ENCODE results near the gene DGUOK. TPM values are rescaled to one million over a fixed set of nuclear protein-coding genes. Genes with fewer than 3 reads are reported as not detected.

Gene DGUOK
- total RNA-seq, 1 donor, result 57.7 TPM

DNA sequence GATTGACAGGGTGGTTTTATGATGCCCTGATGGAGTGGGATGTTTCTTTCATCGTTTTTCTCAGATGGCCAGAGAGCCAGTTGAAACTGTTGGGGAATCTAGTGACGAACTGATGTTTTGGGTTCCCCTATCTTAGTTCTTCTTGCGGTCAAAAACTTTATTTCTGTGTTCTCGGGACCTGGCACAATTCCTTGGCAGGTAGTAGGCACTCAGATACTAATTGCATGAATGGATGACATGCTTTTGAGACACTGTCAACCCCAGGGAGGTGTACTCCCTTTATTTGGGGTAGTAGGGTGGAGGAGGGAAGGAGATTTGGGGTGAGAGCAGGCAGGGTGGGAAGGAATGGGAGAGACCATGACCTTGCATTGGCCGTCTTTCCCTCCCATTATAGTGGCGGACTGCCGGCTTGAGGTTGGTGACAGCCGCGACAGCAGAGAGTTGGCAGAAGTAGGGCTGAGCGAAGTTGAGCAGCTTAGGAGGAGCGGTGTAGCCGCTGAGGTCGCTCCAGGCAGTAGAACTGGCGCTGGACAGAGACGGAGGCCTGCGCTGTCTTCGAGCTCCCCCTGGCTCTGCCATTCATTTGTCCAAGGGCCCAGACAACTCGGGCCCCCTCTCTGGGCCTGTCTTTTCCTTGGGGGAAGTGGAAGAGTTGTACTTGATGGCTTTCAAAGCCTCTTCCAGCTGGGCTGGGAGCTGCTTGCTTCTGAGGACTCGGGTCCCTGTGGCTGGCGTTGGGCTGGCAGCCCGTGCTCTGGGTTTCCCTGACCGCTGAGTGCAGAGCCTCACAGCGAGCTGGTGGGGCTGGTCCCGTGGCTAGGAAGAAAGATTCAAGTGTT is 60.6 kb downstream of the DGUOK start:
- TF ChIP-seq, protein P1, sequence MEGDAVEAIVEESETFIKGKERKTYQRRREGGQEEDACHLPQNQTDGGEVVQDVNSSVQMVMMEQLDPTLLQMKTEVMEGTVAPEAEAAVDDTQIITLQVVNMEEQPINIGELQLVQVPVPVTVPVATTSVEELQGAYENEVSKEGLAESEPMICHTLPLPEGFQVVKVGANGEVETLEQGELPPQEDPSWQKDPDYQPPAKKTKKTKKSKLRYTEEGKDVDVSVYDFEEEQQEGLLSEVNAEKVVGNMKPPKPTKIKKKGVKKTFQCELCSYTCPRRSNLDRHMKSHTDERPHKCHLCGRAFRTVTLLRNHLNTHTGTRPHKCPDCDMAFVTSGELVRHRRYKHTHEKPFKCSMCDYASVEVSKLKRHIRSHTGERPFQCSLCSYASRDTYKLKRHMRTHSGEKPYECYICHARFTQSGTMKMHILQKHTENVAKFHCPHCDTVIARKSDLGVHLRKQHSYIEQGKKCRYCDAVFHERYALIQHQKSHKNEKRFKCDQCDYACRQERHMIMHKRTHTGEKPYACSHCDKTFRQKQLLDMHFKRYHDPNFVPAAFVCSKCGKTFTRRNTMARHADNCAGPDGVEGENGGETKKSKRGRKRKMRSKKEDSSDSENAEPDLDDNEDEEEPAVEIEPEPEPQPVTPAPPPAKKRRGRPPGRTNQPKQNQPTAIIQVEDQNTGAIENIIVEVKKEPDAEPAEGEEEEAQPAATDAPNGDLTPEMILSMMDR (IDR thresholded peaks at IDR 0.05; ENCODE audit: insufficient read depth, low read length), result no peak
- DNase-seq (ENCODE audit: low read depth), result no peak
- no peak overlapping the region for H3K4me3 ChIP-seq (ENCODE audit: low read depth, low read length)

GRCh38 chr2:73987948-73988700 is 61.4 kb downstream of the DGUOK start:
- H3K4me3 ChIP-seq (ENCODE audit: low read depth, low read length), result no peak overlapping the region
- TF ChIP-seq, protein P1 (IDR thresholded peaks at IDR 0.05; ENCODE audit: insufficient read depth, low read length), result no peak
- DNase-seq (ENCODE audit: low read depth), result no peak

- TF ChIP-seq, protein P1 (IDR thresholded peaks at IDR 0.05; ENCODE audit: insufficient read depth, low read length), result no peak
- no peak for DNase-seq (ENCODE audit: low read depth)
- H3K4me3 ChIP-seq (ENCODE audit: low read depth, low read length), result no peak overlapping the region
Measured at GRCh38 chr2:73989972-73990371, 63.3 kb downstream of the DGUOK start.

DNA sequence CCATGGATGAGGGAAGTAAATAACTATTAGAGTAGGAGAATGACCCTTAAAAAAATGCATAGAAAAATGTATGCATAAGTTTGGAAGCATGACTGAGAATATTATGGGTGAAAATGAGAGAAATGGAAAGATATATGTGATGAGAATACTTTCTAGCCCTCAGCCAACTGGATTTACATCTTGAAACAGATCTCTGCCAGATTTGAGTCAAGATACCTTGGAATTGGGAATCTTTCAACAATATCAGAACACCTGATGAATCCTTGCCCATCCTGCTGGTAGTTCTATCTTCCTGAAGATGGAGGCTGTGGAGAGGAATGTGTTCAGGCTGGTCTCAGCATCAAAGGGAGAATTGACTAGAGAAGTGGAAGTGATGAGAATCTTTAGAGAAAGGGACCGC is 63.9 kb downstream of the DGUOK start:
- no peak overlapping the region for H3K4me3 ChIP-seq (ENCODE audit: low read depth, low read length)
- DNase-seq (ENCODE audit: low read depth), result no peak
- TF ChIP-seq, protein P1 (IDR thresholded peaks at IDR 0.05; ENCODE audit: insufficient read depth, low read length), result no peak

DNA sequence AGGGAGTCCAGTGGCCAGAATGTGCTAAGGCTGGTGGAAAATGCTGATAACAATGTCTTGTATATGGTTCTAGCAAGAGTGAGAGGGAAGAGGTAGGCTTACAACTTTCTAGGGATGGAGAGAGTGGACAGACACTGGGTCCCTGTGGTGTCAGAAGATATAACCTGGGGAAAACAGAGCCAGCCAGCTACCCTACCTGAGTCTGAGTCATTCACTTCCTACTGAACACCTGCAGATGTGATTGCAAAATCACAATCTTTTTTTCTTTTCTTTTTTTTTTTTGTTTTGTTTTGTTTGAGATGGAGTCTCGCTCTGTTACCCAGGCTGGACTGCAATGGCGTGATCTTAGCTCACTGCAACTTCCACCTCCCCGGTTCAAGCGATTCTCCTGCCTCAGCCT is 65.4 kb downstream of the DGUOK start:
- TF ChIP-seq, protein P1 (IDR thresholded peaks at IDR 0.05; ENCODE audit: insufficient read depth, low read length), result no peak
- no peak for DNase-seq (ENCODE audit: low read depth)
- no peak overlapping the region for H3K4me3 ChIP-seq (ENCODE audit: low read depth, low read length)

- no peak for DNase-seq (ENCODE audit: low read depth)
- TF ChIP-seq, protein P1 (IDR thresholded peaks at IDR 0.05; ENCODE audit: insufficient read depth, low read length), result no peak
Measured at GRCh38 chr2:73993376-73993775, 66.7 kb downstream of the DGUOK start.

More at GRCh38 chr2:73993376-73993775, 66.7 kb downstream of the DGUOK start:
- no peak overlapping the region for H3K4me3 ChIP-seq (ENCODE audit: low read depth, low read length)
